GM19240 (cell line): Measurements from ENCODE around the gene CRLF3.
"Not testable (repeated sequence)": the region's sequence is repeated elsewhere in the genome, so short reads cannot be mapped to it uniquely, and the experiment has no call there.

Source experiments
- DNase-seq: peaks from one replicate; pipeline ENCODE4 v3.0.0; 2011; ENCODE audit warnings: low spot score; ENCODE audit not compliant: insufficient read length

CRLF3 gene

DNA sequence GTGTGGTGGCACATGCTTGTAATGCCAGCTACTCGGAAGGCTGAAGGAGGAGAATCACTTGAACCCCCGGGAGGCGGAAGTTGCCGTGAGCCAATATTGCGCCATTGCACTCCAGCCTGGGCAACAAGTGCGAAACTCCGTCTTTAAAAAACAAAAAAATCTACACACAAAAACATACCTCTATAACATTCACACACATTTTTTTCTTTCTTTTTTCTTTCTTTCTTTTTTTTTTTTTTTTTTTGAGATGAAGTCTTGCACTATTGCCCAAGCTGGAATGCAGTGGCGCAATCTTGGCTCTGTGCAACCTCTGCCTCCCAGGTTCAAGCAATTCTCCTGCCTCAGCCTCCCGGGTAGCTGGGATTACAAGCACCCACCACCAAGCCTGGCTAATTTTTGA is 9.6 kb downstream of the CRLF3 start:
- DNase-seq, result not testable (repeated sequence)

GRCh38 chr17:30814236-30814635 is 10.3 kb downstream of the CRLF3 start:
- not testable (repeated sequence) for DNase-seq

DNA sequence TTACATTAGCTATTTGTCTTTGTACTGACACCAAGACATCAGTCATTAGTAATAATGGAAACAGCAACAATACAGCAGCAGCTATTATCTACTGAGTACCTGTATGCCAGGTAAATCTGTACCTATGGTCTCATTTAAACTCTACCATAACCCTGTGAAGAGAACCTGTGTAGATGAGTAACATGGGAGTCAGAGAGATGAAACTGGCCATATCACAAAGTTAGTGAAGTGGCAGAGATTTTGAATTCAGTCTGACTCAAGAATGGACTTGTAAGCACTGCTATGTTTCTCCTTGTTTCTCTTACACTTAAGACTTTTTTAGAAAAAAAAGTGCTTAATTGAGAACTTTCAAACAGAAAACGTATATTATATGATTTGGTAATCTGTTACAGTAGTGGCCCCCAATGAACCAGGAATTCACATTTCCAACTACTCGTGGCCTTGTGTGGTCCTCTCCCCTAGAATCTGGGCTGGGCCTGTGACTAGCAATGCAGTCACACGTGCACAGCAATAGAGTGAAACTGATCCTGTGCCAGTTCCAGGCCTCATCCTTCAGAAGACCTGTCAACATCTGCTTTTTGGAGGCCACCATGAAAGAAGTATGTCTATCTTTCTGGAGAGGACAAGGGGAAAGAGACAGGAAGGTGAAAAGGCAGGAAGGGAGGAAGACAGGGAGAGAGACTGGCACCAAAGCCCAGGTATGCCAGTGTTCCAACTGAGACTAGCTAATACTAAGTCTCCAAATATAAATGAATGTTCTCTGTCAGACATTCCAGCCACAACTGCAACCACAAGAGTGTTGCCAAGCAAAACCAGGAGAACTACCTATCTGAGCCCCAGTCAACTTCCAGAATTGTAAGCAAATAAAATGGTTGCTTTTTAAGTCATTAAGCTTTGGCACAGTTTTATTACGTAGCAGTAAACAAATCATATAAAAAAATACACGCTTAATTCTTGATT is 12.0 kb downstream of the CRLF3 start:
- DNase-seq, result no peak

GRCh38 chr17:30809867-30810266 is 14.6 kb downstream of the CRLF3 start:
- no peak for DNase-seq

DNA sequence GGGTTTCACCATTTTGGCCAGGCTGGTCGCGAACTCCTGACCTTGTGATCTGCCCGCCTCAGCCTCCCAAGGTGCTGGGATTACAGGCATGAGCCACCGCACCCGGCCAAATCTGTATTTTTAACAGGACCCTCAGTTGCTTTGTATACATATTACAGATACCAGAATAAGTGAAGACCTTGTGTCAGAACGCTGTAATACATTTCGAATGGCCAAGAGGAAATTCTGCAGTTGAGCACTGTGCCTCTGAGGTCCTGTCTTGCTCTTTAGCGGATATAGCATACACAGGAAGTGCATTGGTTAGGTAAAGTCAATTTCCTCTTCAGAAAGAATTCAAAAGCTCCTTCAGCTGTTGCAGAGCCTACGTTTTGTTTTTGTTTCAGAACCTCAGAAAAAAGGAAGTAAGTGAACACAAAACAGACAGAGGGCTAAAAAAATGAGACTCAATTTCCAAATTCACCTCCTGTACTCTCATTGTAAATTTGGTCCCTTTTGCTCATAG is 15.7 kb downstream of the CRLF3 start:
- no peak for DNase-seq

GRCh38 chr17:30807896-30808295 is 16.6 kb downstream of the CRLF3 start:
- DNase-seq, result no peak

GRCh38 chr17:30805944-30806456 is 18.5 kb downstream of the CRLF3 start:
- no peak for DNase-seq

DNA sequence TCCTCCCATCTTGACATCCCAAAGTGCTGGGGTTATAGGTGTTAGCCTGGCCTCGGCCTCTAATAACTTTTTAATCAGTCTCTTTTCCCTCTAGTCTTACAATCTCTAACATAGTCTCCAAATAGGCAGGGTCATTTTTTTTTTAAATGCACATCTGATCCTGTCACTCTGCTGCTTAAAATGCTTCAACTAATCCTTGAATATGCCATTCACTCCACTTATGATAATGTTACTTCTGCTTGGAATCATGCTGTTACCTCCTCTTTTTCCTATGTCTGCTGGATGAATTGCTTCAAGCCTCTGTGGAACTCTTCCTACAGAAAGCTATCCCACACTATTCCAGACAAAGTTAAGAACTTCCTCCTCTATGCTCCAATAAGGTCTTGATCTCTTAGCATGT is 22.8 kb downstream of the CRLF3 start:
- DNase-seq, result no peak

GRCh38 chr17:30796016-30796415 is 28.5 kb downstream of the CRLF3 start:
- no peak for DNase-seq

DNA sequence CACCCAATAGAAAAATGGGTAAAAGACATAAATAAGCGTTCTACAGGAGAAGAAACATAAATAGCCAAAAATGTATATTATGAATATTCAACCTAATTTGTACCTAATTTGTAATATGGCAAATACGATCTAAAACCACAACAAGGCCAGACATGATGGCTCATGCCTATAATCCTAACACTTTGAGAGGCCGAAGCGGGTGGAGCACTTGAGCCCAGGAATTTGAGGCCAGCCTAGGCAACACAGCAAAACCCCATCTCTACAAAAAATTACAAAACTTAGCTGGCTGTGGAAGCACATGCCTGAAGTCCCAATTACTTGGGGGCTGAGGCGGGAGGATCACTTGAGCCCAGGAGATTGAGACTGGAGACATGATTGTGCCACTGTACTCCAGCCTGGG is 30.1 kb downstream of the CRLF3 start:
- DNase-seq, result no peak

GRCh38 chr17:30793282-30793977 is 31.1 kb downstream of the CRLF3 start:
- DNase-seq, result no peak

GRCh38 chr17:30790279-30790678 is 34.2 kb downstream of the CRLF3 start:
- no peak for DNase-seq

DNA sequence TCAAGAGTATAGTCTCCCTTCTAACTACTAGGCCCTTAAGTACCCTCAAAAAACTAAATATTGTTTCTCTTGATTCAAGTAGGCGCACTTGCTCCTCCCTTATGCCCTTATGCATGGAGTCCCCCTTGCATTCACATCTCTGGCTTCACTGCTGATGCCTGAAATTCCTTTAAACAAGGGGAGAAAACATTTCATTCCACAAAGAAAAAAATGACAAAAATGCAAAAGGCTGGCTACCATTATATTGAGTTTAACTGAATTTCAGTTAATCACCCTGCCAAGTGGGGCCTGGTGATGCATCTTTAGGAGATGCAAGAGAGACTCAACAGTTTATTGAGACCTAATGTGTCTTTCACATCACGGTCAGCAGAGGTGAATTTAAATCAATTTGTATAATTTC is 35.6 kb downstream of the CRLF3 start:
- no peak for DNase-seq

DNA sequence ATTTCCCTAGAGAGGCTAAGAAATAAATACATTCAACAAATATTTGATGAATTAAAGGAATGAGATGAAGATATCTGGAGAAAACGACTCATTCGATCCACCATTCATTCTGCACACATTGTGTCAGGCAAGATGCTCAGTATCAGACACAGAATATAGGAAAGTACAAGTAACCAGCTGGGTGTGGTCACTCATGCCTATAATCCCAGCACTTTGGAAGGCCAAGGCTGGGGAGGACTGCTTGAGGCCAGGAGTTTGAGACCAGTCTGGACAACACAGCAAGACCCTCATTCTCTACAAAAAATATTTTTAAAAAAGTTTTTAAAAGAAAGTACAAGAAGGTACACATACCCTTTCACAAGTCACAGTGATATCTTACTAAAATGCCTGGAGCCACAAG is 42.3 kb downstream of the CRLF3 start:
- DNase-seq, result no peak

- no peak for DNase-seq
Measured at GRCh38 chr17:30780343-30780742, 44.1 kb downstream of the CRLF3 start.

DNA sequence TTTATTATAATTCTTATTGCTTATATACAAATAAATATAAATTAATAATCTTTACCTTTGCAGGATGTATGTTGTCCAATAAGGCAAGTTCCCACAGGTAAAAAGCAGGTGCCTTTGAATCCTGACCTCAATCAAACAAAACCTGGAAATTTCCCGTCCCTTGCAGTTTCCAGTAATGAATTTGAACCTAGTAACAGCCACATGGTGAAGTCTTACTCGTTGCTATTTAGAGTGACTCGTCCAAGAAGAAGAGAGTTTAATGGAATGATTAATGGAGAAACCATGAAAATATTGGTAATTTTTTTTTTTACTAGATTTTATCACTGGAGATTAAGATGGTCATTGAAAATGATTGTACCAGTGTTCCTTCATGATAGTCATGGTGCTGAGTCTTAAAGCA is 55.7 kb downstream of the CRLF3 start:
- DNase-seq, result not testable (repeated sequence)

GRCh38 chr17:30767641-30768404 is 56.7 kb downstream of the CRLF3 start:
- DNase-seq, result not testable (repeated sequence)

- DNase-seq, result no peak
Measured at GRCh38 chr17:30761060-30761459, 63.4 kb downstream of the CRLF3 start.

- DNase-seq, result not testable (repeated sequence)
Measured at GRCh38 chr17:30753291-30753690, 71.2 kb downstream of the CRLF3 start.

- DNase-seq, result not testable (repeated sequence)
Measured at GRCh38 chr17:30750982-30751381, 73.5 kb downstream of the CRLF3 start.

GRCh38 chr17:30747621-30748020 is 76.9 kb downstream of the CRLF3 start:
- DNase-seq, result not testable (repeated sequence)
